Endothelial cell of umbilical vein (primary cell): ENCODE results near the gene PLD1. TPM values are rescaled to one million over a fixed set of nuclear protein-coding genes. Genes with fewer than 3 reads are reported as not detected.

Experiments used
- BruUV-seq: library from RNA; stranded (reverse); fragments of 400-500 nt; replicated peaks from 2 replicates; lab custom pipeline; 2021; lab: Mats Ljungman, UMichigan
- CTCF ChIA-PET: fragments of 300-600, 350-600 bp; sonication (Branson Sonifier 250); formaldehyde crosslinking; loops from one replicate; lab custom pipeline; 2021; ENCODE audit warnings: antibody characterized with exemption, inconsistent platforms; lab: Charles Lee
- POLR2A ChIA-PET: fragments of 300-600, 350-600 bp; sonication (Branson Sonifier 250); formaldehyde crosslinking; loops from one replicate; lab custom pipeline; 2021; ENCODE audit warnings: antibody characterized with exemption, inconsistent platforms; lab: Charles Lee
- DNase-seq: peaks from one replicate; pipeline ENCODE4 v3.0.0-alpha.2; 2011; ENCODE audit warnings: low read depth, low spot score
- FAIRE-seq: peaks from 2 replicates; lab custom pipeline; 2011; peaks lifted over from hg19 to GRCh38; lab: Jason Lieb, UNC
- H2AFZ ChIP-seq: 2 replicates; pipeline ENCODE4 v1.6.0; 2012; ENCODE audit warnings: low read depth, low read length, control low read depth, inconsistent platforms
- H3K27ac ChIP-seq: 2 replicates; pipeline ENCODE4 v1.5.1; 2011; ENCODE audit warnings: low read depth, mild to moderate bottlenecking, control low read depth, low read length, moderate library complexity; ENCODE audit not compliant: insufficient read depth
- H3K27me3 ChIP-seq, 2 experiments: 2 replicates each; pipeline versions ENCODE4 v1.6.0 to v1.6.1; 2011; ENCODE audit warnings: low read length in 2 of 2, mixed read lengths in 1 of 2; ENCODE audit not compliant: control insufficient read depth in 2 of 2, insufficient read depth in 2 of 2
- H3K36me3 ChIP-seq, 2 experiments: 2 replicates in 1 of 2; 3 replicates in 1 of 2; pipeline ENCODE4 v1.5.1; 2011; ENCODE audit warnings: low read length in 2 of 2, mild to moderate bottlenecking in 1 of 2, moderate library complexity in 1 of 2; ENCODE audit not compliant: control insufficient read depth in 2 of 2, insufficient read depth in 2 of 2; ENCODE audit errors: extremely low read depth in 1 of 2
- H3K4me1 ChIP-seq: 3 replicates; pipeline ENCODE4 v1.5.1; 2011; ENCODE audit warnings: mild to moderate bottlenecking, low read length; ENCODE audit not compliant: control insufficient read depth, insufficient read depth; ENCODE audit errors: extremely low read depth
- H3K4me2 ChIP-seq: 2 replicates; pipeline ENCODE4 v1.6.1; 2011; ENCODE audit warnings: low read length, control low read depth, mixed read lengths; ENCODE audit not compliant: insufficient read depth
- H3K4me3 ChIP-seq, 3 experiments: fragments of 200-600 bp in 1 of 3; sonication (generic), shearing (Covaris generic) in 1 of 3; replicated peaks in 1 of 3; 2 replicates each; pipeline ENCODE4 v1.5.1; 2011 to 2016; ENCODE audit warnings: control low read depth in 3 of 3, low read length in 3 of 3, mild to moderate bottlenecking in 2 of 3, inconsistent platforms in 1 of 3, low read depth in 1 of 3, moderate library complexity in 1 of 3; ENCODE audit not compliant: insufficient read depth in 1 of 3
- H3K79me2 ChIP-seq: 2 replicates; pipeline ENCODE4 v1.6.0; 2012; ENCODE audit warnings: low read length, inconsistent platforms; ENCODE audit not compliant: control insufficient read depth, insufficient read depth
- H3K9ac ChIP-seq: replicated peaks from 2 replicates; pipeline ENCODE3; 2011; ENCODE audit warnings: low read length, control low read depth; ENCODE audit not compliant: insufficient read depth; ENCODE audit errors: extremely low read depth
- H3K9me1 ChIP-seq: replicated peaks from 3 replicates; pipeline ENCODE4 v1.6.0; 2011; ENCODE audit warnings: mild to moderate bottlenecking, low read length; ENCODE audit not compliant: control insufficient read depth, insufficient read depth; ENCODE audit errors: extremely low read depth
- H3K9me3 ChIP-seq: replicated peaks from 2 replicates; pipeline ENCODE4 v1.5.1; 2012; ENCODE audit warnings: low read length, inconsistent platforms; ENCODE audit not compliant: control insufficient read depth, insufficient read depth
- H4K20me1 ChIP-seq: replicated peaks from 2 replicates; pipeline ENCODE3; 2011; ENCODE audit warnings: mild to moderate bottlenecking, low read length; ENCODE audit not compliant: control insufficient read depth, insufficient read depth; ENCODE audit errors: extremely low read depth
- CTCF ChIP-seq, 2 donors: IDR thresholded peaks; 1 replicate in 1 of 2; 2 replicates in 1 of 2; pipeline ENCODE4 v1.5.1; 2011; ENCODE audit warnings: low read length in 2 of 2, mild to moderate bottlenecking in 2 of 2, moderate library complexity in 2 of 2, control low read depth in 1 of 2, inconsistent platforms in 1 of 2, low read depth in 1 of 2; ENCODE audit not compliant: insufficient read depth in 1 of 2; ENCODE audit errors: extremely low read depth in 1 of 2
- EZH2 ChIP-seq: IDR thresholded peaks from 2 replicates; pipeline ENCODE4 v1.6.1; 2012; ENCODE audit warnings: borderline replicate concordance, low read depth, mild to moderate bottlenecking, moderate library complexity, low read length, inconsistent platforms; ENCODE audit not compliant: severe bottlenecking
- FOS ChIP-seq: IDR thresholded peaks from 2 replicates; pipeline ENCODE4 v1.6.1; 2011; ENCODE audit warnings: mild to moderate bottlenecking, low read length, moderate library complexity, borderline replicate concordance; ENCODE audit not compliant: insufficient read depth
- GATA2 ChIP-seq: IDR thresholded peaks from 2 replicates; pipeline ENCODE4 v1.7.0; 2011; ENCODE audit warnings: low read depth, mild to moderate bottlenecking, moderate library complexity, mixed read lengths, low read length; ENCODE audit not compliant: insufficient read length, insufficient read depth
- JUN ChIP-seq: IDR thresholded peaks from 2 replicates; pipeline ENCODE4 v1.6.1; 2011; ENCODE audit warnings: borderline replicate concordance, low read depth; ENCODE audit not compliant: insufficient read length, insufficient read depth
- MYC ChIP-seq: IDR thresholded peaks from one replicate; pipeline ENCODE4 v1.6.1; 2011; ENCODE audit warnings: mild to moderate bottlenecking, low read depth, low read length
- POLR2A ChIP-seq: IDR thresholded peaks from 2 replicates; pipeline ENCODE4 v1.6.1; 2012; ENCODE audit warnings: low read depth, mild to moderate bottlenecking, control low read depth, low read length
- POLR2AphosphoS5 ChIP-seq: IDR thresholded peaks from 2 replicates; pipeline ENCODE4 v1.6.1; 2012; ENCODE audit warnings: low read depth, mild to moderate bottlenecking, control low read depth, low read length, moderate library complexity; ENCODE audit not compliant: insufficient read depth
- dilution Hi-C: fragments of 300-500 bp; cut with MboI; formaldehyde crosslinking; loops from one replicate; pipeline ENCODE4 v1.15.0; 2019; ENCODE audit warnings: low sequenced_read_pairs; ENCODE audit not compliant: extremely low pct_ligation_motif_present
- intact Hi-C: fragments of 100-400 bp; cut with micrococcal nuclease; formaldehyde crosslinking; loops from one replicate; pipeline ENCODE4 v1.10.0; 2022
- polyA plus RNA-seq, 4 experiments: library from polyadenylated mRNA; depleted of rRNA in 3 of 4; stranded (reverse) in 3 of 4; unstranded in 1 of 4; fragments of >200 nt; gene quantifications; 2 replicates each; pipeline versions ENCODE4 v1.2.1 to v1.2.3, GENCODE V29; 2011 to 2012; ENCODE audit warnings: missing spikeins in 1 of 4
- total RNA-seq: library from RNA; stranded (reverse); gene quantifications from 2 replicates; pipeline ENCODE4 v1.2.3, GENCODE V29; 2021
- TF ChIP-seq, protein P1 (sequence below): IDR thresholded peaks from 2 replicates; pipeline ENCODE4 v1.6.1; 2011; ENCODE audit not compliant: insufficient read depth, insufficient read length

PLD1 gene
- total and polyA plus RNA-seq, 2 donors (not counting 3 experiments of a cell fraction or from before 2014, with no cell fraction given) = 42.0 to 108 TPM

DNA sequence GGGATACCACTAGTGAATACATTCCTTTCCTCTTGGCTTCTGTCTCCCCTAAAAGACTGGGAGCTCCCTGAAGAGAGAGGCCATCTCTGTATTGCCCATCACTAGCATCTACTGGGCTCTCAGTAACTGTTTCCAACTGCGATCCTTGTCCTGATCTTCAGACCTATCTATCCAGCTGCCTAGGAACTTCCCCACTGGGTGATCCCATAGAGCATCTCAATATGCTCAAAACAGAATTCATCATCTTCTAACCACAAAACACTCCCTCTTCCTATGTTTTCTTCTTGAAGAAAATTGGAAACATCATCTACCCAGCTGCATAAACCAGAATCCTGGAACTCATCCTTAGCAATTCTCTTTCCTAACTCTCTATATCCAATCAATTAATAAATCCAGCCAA is 54.6 kb downstream of the PLD1 start:
- Histone ChIP-seq H3K79me2 (peaks cover 3% of the 10 kb centered on the region), H3K9me3 (no peaks in the 10 kb centered on the region), H2AFZ (no peak overlapping the region), H3K9me1 (no peaks in the 10 kb centered on the region), H4K20me1 (peaks cover 3% of the 10 kb centered on the region), H3K36me3 (no peaks in the 10 kb centered on the region), H3K4me1 (peaks cover 19% of the 10 kb centered on the region), H3K27ac (no peak overlapping the region), H3K4me3 (no peak overlapping the region), H3K27me3 (no peaks in the 10 kb centered on the region), H3K9ac (no peak overlapping the region), H3K4me2 (no peak overlapping the region)
- intact Hi-C loops (no loop called here), dilution Hi-C loops (no loop called here)
- FAIRE-seq = no peak
- CTCF ChIA-PET = no interaction called here
- no peak for TF ChIP-seq EZH2
- TF ChIP-seq POLR2A = no peak
- no peak for TF ChIP-seq FOS
- TF ChIP-seq GATA2 = no peak
- TF ChIP-seq JUN = no peak
- no peak for TF ChIP-seq MYC
- TF ChIP-seq POLR2AphosphoS5 = no peak
- no peak for TF ChIP-seq CTCF (IDR thresholded peaks at IDR 0.05; ENCODE audit: extremely low read depth in 1 of 2, insufficient read depth in 1 of 2, low read depth in 1 of 2, low read length in 2 of 2)
- TF ChIP-seq, protein P1, sequence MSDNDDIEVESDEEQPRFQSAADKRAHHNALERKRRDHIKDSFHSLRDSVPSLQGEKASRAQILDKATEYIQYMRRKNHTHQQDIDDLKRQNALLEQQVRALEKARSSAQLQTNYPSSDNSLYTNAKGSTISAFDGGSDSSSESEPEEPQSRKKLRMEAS = no peak
- BruUV-seq = no TSS peak
- DNase-seq = no peak
- POLR2A ChIA-PET = no interaction called here
